ENCODE data around the gene HDGF. TPM values are rescaled to one million over a fixed set of nuclear protein-coding genes. Genes with fewer than 3 reads are reported as not detected.

The HDGF gene
- total and polyA plus RNA-seq, 9 of the 15 experiments (the other 6 are each of a cell fraction or from before 2014, with no cell fraction given), result 38.8 to 601 (median 400) TPM

- intact Hi-C loops (cut with micrococcal nuclease) (loop anchor here (2.0 kb wide), 1 partner anchor 17 kb away; the partner anchor contains the start of gene PRCC), in situ Hi-C loops (cut with MboI) (loop anchor here (25.0 kb wide), 1 partner anchor 1437 kb away; the partner anchor contains the start of genes FDPS, PKLR and RUSC1)
- peak in 2 of 4 experiments; percentile 62 to 78 for DNase-seq (ENCODE audit: extremely low read depth in 1 of 4, low spot score in 3 of 4)
- no peaks in the 10 kb centered on the region for H3K9me1 ChIP-seq (ENCODE audit: control insufficient read depth, insufficient read depth, low read length)
- H3K79me2 ChIP-seq (ENCODE audit: control insufficient read depth, insufficient read depth, low read length), result peaks cover 90% of the 10 kb centered on the region
- no peaks in the 10 kb centered on the region for H3K9me3 ChIP-seq (replicated peaks; ENCODE audit: control insufficient read depth, insufficient read depth, low read depth, low read length)
- peaks cover 34 to 39% of the 10 kb centered on the region in 2 experiments for H3K4me1 ChIP-seq (replicated peaks in 1 of 2; ENCODE audit: control insufficient read depth in 2 of 2, insufficient read depth in 2 of 2, low read length in 2 of 2)
- ChIA-PET CTCF (ENCODE audit: low intra/inter-chr PET ratio) (no interaction called here), POLR2A (interaction anchor here (0.6 to 1.1 kb wide), 3 partner anchors 8 to 365 kb away, joined by 3 to 7 read pairs (median 4); partner anchors contain the start of gene MRPL24)
- H3K4me2 ChIP-seq (ENCODE audit: insufficient read depth, low read length), result peak overlapping the region; percentile 97
- peak; percentile 33 for ATAC-seq
- no TSS peak for BruUV-seq (replicated peaks)
- peak overlapping the region; percentile 89 for H3K27ac ChIP-seq (ENCODE audit: extremely low read depth, low read depth, low read length)
- peaks cover 47% of the 10 kb centered on the region for H3K36me3 ChIP-seq (ENCODE audit: control insufficient read depth, insufficient read depth, low read length)
- no peak overlapping the region for H2AFZ ChIP-seq (ENCODE audit: low read depth, low read length)
- no peaks in the 10 kb centered on the region for H3K27me3 ChIP-seq (ENCODE audit: control insufficient read depth in 2 of 2, insufficient read depth in 2 of 2, low read length in 2 of 2)
- H3K4me3 ChIP-seq, result peak overlapping the region; percentile 95
- WGBS (ENCODE audit: insufficient coverage, low coverage, missing lambda C conversion rate), result 0% methylated on average over 8 of the region's 8 CpGs
- peaks cover 26% of the 10 kb centered on the region for H4K20me1 ChIP-seq (replicated peaks; ENCODE audit: control insufficient read depth, insufficient read depth, low read length)
- peak overlapping the region; percentile 94 to 96 for H3K9ac ChIP-seq (ENCODE audit: insufficient read depth in 1 of 2, low read depth in 2 of 2, low read length in 2 of 2)
- peak; percentile 81 for FAIRE-seq
- TF ChIP-seq ZBTB1 (CRISPR knock-in tag; IDR thresholded peaks at IDR 0.05; ENCODE audit: borderline replicate concordance, low read depth) (no peak), TEAD1 (CRISPR knock-in tag; IDR thresholded peaks at IDR 0.05) (0 out of 4 replicates have a peak, but pooled peaks of 1 of the 2 experiments have one; percentile 51), ZNF121 (CRISPR knock-in tag; conservative IDR thresholded peaks at IDR 0.05) (no peak), CHD4 (IDR thresholded peaks at IDR 0.05; ENCODE audit: insufficient read depth, insufficient replicate concordance, low read depth, low read length, poor library complexity, severe bottlenecking) (no peak), ARID1B (IDR thresholded peaks at IDR 0.05) (peak; percentile 75), THRA (IDR thresholded peaks at IDR 0.05) (no peak), ZC3H11A (IDR thresholded peaks at IDR 0.05; ENCODE audit: low read depth, low read length) (no peak), ZNF644 (tag; IDR thresholded peaks at IDR 0.05; ENCODE audit: low read depth) (no peak), E2F8 (IDR thresholded peaks at IDR 0.05; ENCODE audit: low read depth, partially characterized antibody) (no peak), ZNF77 (CRISPR knock-in tag; IDR thresholded peaks at IDR 0.05) (no peak), DPF2 (IDR thresholded peaks at IDR 0.05) (0 out of 2 replicates have a peak, but pooled peaks have one; percentile 4), TCF3 (CRISPR knock-in tag; IDR thresholded peaks at IDR 0.05) (peak; percentile 66), ADNP (tag; IDR thresholded peaks at IDR 0.05) (no peak), RFX7 (CRISPR knock-in tag; IDR thresholded peaks at IDR 0.05) (no peak), CHD1 (IDR thresholded peaks at IDR 0.05; ENCODE audit: low read length) (peak; percentile 23), FUS (optimal IDR thresholded peaks at IDR 0.05; ENCODE audit: low read depth, low read length) (no peak), TEAD4 (IDR thresholded peaks at IDR 0.05; ENCODE audit: low read length) (peak; percentile 28; the same call in 1 of the 2 replicates), TEAD4 (CRISPR knock-in tag; IDR thresholded peaks at IDR 0.05; ENCODE audit: borderline replicate concordance) (no peak), ZNF717 (CRISPR knock-in tag; IDR thresholded peaks at IDR 0.05) (no peak)
Measured at GRCh38 chr1:156749419-156750118, 1.9 kb downstream of the HDGF start.

All from K562 (cell line).